GM10248 (cell line): ENCODE results near the gene EIF2B4.

Source experiments
- CTCF ChIA-PET: fragments of 300-600 bp; sonication (Branson Sonifier 250); formaldehyde crosslinking; extraction: SDS; loops from one replicate; lab custom pipeline; 2021; ENCODE audit warnings: antibody characterized with exemption; lab: Yijun Ruan, JAX
- POLR2A ChIA-PET: fragments of 350-650 bp; sonication (Branson Sonifier 250); formaldehyde crosslinking; extraction: SDS; loops from one replicate; lab custom pipeline; 2020; ENCODE audit warnings: antibody characterized with exemption; lab: Yijun Ruan, JAX
- DNase-seq: peaks from one replicate; pipeline ENCODE4 v3.0.0; 2012; ENCODE audit errors: extremely low spot score
- TF ChIP-seq, protein P1 (sequence below): IDR thresholded peaks from 2 replicates; pipeline ENCODE4 v1.5.1; 2012; ENCODE audit warnings: mild to moderate bottlenecking, low read depth; ENCODE audit errors: extremely low read depth, missing control alignments, control extremely low read depth

The EIF2B4 gene

DNA sequence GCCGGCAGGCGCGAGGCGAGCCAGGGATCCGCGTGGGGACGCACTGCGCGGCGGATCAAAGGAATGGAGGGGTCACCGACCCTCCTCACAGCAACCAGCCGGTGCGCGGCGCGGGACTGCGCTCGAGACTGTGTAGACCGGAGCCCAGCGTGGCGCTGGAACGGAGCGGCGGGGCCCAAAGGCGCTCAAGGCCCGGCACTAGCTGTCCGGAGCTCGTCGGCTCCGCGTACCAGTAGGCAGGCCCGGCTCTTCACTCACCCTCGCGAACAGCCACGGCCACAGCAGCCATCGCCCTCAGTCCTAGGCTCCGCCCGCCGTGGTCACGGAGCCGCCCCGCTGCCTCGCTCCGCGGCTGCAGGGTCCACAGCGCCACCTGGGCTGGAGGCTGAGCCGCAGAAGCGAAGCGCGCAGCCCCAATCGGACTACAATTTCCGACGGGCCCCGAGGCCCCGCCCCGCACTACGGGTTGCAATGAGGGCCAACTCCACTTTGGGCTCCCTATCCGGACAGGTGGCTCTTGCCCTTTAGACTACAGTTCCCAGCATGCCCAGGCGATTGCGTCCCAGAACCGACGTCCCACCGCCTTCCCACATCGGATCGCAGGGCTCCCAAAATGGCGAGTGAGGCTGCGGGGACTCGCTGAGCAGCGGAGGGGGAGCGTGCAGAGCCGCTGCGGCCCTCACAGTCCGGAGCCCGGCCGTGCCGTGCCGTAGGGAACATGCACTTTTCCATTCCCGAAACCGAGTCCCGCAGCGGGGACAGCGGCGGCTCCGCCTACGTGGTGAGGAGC, at the start of gene EIF2B4, which contains the start of gene SNX17:
EIF2B4 (minus strand) TSS at position 313 of the 790 bp plus-strand sequence; CDS start at position 289, 24 bp downstream.
SNX17 (plus strand) TSS at position 591 of the 790 bp plus-strand sequence; CDS start at position 719, 128 bp downstream.
- ChIA-PET CTCF (interaction anchor here (0.7 to 2.3 kb wide), 18 partner anchors 8 to 313 kb away, joined by 3 to 13 read pairs (median 4); partner anchors contain the start of genes CCDC121, GPN1, GTF3C2 and NRBP1), POLR2A (interaction anchor here (0.5 to 1.6 kb wide), 2 partner anchors 11 to 1227 kb away, joined by 7 read pairs; partner anchors contain the start of gene ZNF513)
- TF ChIP-seq, protein P1, sequence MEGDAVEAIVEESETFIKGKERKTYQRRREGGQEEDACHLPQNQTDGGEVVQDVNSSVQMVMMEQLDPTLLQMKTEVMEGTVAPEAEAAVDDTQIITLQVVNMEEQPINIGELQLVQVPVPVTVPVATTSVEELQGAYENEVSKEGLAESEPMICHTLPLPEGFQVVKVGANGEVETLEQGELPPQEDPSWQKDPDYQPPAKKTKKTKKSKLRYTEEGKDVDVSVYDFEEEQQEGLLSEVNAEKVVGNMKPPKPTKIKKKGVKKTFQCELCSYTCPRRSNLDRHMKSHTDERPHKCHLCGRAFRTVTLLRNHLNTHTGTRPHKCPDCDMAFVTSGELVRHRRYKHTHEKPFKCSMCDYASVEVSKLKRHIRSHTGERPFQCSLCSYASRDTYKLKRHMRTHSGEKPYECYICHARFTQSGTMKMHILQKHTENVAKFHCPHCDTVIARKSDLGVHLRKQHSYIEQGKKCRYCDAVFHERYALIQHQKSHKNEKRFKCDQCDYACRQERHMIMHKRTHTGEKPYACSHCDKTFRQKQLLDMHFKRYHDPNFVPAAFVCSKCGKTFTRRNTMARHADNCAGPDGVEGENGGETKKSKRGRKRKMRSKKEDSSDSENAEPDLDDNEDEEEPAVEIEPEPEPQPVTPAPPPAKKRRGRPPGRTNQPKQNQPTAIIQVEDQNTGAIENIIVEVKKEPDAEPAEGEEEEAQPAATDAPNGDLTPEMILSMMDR, result peak; percentile 94
- peak; percentile 96 for DNase-seq

DNA sequence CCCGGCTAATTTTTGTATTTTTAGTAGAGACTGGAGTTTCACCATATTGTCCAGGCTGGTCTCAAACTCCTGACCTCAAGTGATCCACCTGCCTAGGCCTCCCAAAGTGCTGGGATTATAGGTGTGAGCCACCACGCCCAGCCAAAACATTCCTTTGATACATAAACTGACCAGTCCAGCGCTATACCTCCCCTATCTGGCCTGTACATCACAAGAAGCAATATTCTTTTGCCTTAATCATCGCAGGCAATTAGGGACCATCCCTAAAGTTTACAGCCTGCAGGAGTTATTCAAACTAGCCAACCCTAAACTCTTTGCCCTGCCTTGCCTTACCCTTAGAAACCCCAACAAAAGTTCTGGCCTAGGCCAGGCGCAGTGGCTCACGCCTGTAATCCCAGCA, 46.0 kb upstream of the EIF2B4 start:
- no peak for DNase-seq
- ChIA-PET CTCF (interaction anchor here (1.4 kb wide), 1 partner anchor 12 kb away, joined by 3 read pairs; the partner anchor contains the start of gene NRBP1), POLR2A (no interaction called here)
- TF ChIP-seq, protein P1, result no peak

DNA sequence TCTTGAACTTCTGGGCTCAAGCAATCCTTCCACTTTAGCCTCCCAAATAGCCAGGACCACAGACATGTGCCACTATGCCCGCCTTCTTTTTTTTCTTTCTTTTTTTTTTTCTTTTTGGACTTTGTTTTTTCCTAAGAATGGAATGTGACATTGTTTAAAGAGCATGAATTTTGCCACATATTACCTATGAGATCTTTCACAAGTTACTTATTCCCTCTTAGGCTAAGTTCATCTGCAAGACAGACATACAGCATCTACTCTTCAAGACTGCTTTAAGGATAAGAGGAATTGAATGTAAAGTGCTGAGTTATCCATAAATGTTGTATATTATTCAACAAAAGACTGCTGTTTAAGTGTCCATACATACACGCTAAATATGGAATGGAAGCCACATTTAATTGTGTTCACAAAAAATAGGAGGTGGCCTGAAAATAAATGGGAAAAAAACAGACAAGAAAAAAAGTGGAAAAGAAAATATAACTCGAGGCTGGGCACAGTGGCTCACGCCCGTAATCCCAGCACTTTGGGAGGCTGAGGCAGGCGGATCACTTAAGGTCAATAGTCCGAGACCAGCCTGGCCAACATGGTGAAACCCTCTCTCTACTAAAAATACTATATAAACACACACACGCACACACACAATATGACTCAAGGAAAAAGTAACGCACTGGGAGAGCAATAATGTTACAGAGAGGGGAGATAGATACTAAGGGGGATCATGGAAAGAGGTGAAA, 42.4 kb upstream of the EIF2B4 start:
- POLR2A ChIA-PET, result no interaction called here
- CTCF ChIA-PET, result no interaction called here

DNA sequence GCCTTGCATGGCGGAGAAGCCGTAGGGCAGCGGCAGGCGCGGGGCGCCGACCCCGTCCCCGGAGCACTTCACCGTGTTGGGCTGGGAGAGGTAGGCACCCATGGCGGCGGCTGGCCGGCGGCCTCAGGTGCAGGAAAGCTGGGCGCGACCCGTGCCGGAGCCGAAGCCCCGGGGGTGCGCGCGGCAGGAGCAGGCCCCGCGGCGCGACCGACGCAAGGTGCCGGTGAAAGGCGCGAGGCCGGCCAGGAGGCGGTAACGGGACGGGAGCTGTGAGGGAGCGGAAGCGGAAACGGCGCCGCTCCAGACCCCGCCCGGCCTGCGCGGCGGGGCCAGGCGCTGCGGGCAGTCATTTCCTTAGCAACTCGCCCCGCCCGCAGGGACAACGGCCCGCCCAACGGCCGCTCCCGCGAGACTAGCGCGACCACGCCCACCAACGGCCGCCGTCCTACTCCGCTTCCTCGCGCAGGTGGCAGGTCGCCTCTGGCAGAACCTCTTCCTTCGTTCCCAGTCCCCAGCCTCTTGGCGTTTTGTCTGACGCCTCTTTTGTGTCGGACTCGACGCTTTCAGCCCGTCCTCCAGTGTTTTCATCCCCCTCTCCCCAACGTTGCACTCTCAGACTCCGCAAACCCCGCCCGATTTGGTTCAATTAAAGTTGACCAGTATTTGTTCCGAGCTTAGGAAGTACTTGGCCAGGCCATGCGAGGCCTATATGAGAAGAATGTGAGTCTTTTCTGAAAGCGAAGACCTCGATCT, 39.4 kb upstream of the EIF2B4 start, which contains the start of gene PPM1G:
PPM1G (minus strand) TSS at position 271 of the 753 bp plus-strand sequence; CDS start at position 102, 169 bp downstream.
- peak; percentile 98 for DNase-seq
- ChIA-PET CTCF (interaction anchor here (0.7 to 1.8 kb wide), 9 partner anchors 9 to 274 kb away, joined by 3 to 14 read pairs (median 3); partner anchors contain the start of genes EIF2B4 and NRBP1), POLR2A (interaction anchor here (0.6 to 2.1 kb wide), 6 partner anchors 11 to 358 kb away, joined by 3 to 12 read pairs (median 4); partner anchors contain the start of genes AGBL5, CCDC121, GPN1 and NRBP1)
- TF ChIP-seq, protein P1, result no peak

More for the DNA sequence above, 42.4 kb upstream of the EIF2B4 start:
- TF ChIP-seq, protein P1, result no peak
- DNase-seq, result no peak

DNA sequence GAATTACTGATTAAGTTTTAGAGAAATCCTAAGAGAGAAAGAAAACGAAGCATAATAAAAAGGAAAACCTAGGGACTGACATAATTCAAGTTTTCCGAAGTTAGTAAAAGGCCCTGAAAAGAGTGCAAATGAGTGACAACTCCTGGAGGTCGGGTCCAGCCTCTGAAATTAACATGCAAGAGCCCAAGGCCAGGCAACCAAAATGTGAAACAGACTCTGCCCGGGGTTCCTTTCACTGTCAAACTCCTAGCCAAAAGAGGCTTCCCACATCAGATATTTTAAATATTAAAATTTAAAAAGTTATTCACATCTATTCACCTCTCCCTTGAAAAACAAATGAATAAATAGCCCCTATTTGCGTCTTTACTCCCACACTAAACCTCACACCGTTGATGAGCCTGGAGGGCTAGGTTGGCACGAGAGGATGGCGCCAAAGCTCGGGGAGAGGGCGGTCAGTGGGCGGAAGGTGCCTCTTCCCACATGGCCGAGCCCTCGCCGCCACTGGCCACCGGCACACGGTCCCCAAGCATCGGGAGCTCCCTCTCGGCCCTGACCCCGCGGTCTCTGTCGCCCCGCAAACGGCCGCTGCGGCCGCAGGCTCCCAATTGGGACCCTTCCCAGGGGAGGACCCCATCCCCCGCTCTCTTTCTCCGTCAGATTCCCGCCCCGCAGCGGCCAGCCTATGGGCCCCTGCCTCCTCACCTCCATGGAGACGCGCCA, 38.6 kb upstream of the EIF2B4 start:
- CTCF ChIA-PET, result interaction anchor here (0.7 to 1.8 kb wide), 5 partner anchors 11 to 56 kb away, joined by 3 to 14 read pairs (median 3); partner anchors contain the start of gene NRBP1
- TF ChIP-seq, protein P1, result no peak
- DNase-seq, result peak; percentile 40
- POLR2A ChIA-PET, result interaction anchor here (1.6 to 2.1 kb wide), 3 partner anchors 20 to 220 kb away, joined by 4 to 12 read pairs (median 6); partner anchors contain the start of genes CCDC121, GPN1, NRBP1 and ZNF513
